ENCODE data around the gene PDGFC. TPM values are rescaled to one million over a fixed set of nuclear protein-coding genes. Genes with fewer than 3 reads are reported as not detected.

PDGFC gene
- total RNA-seq, 1 experiment from 2014 or later, result 33.1 TPM

DNA sequence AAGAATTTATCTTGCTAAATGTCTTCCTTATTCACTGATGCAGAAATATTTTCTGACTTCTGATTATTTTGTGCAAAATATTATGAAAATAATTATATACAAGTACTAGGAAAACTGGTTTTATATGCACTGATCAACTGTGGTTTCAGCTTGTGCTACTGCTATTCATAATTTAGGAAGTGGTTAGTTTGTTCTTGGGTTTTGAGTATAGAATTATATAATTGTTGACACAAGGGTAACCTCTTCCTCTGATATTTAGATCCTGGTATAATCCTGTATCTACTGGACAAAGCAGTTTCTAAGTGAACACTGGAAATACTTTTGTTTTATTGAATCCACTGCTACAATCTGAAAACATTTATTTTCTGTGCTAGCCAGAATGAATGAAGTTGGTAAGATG lies 182.8 kb downstream of the PDGFC start:
- Histone ChIP-seq H3K4me3 (no peak overlapping the region), H3K27ac (no peak overlapping the region), H4K20me1 (ENCODE audit: insufficient read depth) (no peaks in the 10 kb centered on the region), H2AFZ (no peak overlapping the region), H3K79me2 (ENCODE audit: low read depth) (no peaks in the 10 kb centered on the region), H3K9me2 (ENCODE audit: insufficient read depth) (no peaks in the 10 kb centered on the region), H3K36me3 (ENCODE audit: low read depth) (no peaks in the 10 kb centered on the region), H3F3A (ENCODE audit: insufficient read depth, low read depth) (no peaks in the 10 kb centered on the region), H3K4me2 (no peak overlapping the region), H3K9me3 (ENCODE audit: insufficient read depth, low read depth) (no peaks in the 10 kb centered on the region), H3K4me1 (replicated peaks; ENCODE audit: insufficient read depth) (no peaks in the 10 kb centered on the region; the same call in 1 of the 2 replicates), H3K27me3 (ENCODE audit: insufficient read depth, low read depth) (no peaks in the 10 kb centered on the region)
- no TSS peak for BruUV-seq (replicated peaks)
- ChIA-PET CTCF (no interaction called here), POLR2A (ENCODE audit: unreplicated experiment) (no interaction called here)
- TF ChIP-seq, protein P1, sequence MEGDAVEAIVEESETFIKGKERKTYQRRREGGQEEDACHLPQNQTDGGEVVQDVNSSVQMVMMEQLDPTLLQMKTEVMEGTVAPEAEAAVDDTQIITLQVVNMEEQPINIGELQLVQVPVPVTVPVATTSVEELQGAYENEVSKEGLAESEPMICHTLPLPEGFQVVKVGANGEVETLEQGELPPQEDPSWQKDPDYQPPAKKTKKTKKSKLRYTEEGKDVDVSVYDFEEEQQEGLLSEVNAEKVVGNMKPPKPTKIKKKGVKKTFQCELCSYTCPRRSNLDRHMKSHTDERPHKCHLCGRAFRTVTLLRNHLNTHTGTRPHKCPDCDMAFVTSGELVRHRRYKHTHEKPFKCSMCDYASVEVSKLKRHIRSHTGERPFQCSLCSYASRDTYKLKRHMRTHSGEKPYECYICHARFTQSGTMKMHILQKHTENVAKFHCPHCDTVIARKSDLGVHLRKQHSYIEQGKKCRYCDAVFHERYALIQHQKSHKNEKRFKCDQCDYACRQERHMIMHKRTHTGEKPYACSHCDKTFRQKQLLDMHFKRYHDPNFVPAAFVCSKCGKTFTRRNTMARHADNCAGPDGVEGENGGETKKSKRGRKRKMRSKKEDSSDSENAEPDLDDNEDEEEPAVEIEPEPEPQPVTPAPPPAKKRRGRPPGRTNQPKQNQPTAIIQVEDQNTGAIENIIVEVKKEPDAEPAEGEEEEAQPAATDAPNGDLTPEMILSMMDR (conservative IDR thresholded peaks at IDR 0.05), result no peak
- TF ChIP-seq EZH2 (IDR thresholded peaks at IDR 0.05; ENCODE audit: low read depth), result no peak
- no peak for DNase-seq
- intact Hi-C loops (cut with micrococcal nuclease; ENCODE audit: unreplicated experiment), result no loop called here

DNA sequence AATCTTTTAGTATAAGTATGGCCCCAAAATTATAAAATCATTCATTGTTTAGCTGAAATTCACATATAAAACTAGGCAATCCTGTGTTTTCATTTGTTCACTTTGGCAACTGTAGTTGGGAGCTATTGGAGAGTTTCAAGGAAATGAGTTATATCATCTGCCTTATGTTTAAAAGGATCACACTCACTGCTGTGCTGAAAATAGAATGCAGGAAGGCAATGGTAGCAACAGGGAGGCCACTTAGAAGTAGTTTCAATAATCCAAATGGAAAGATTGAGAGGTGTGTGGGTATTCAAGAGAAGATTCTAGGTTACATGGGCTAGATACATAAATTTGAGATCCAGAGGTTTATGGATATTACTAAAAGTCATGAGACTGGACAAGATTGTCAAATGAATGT lies 184.9 kb downstream of the PDGFC start:
- no peaks in the 10 kb centered on the region for H3K4me1 ChIP-seq (replicated peaks; ENCODE audit: insufficient read depth)
- no peak overlapping the region for H3K4me2 ChIP-seq
- no TSS peak for BruUV-seq (replicated peaks)
- no peaks in the 10 kb centered on the region for H3K27me3 ChIP-seq (ENCODE audit: insufficient read depth, low read depth)
- no peaks in the 10 kb centered on the region for H3K9me3 ChIP-seq (ENCODE audit: insufficient read depth, low read depth)
- no peak overlapping the region for H3K27ac ChIP-seq
- no peaks in the 10 kb centered on the region for H4K20me1 ChIP-seq (ENCODE audit: insufficient read depth)
- H3K4me3 ChIP-seq, result no peak overlapping the region
- no peaks in the 10 kb centered on the region for H3K79me2 ChIP-seq (ENCODE audit: low read depth)
- H2AFZ ChIP-seq, result no peak overlapping the region
- no peaks in the 10 kb centered on the region for H3F3A ChIP-seq (ENCODE audit: insufficient read depth, low read depth)
- ChIA-PET POLR2A (ENCODE audit: unreplicated experiment) (no interaction called here), CTCF (no interaction called here)
- no peak for DNase-seq
- TF ChIP-seq EZH2 (IDR thresholded peaks at IDR 0.05; ENCODE audit: low read depth), result no peak
- TF ChIP-seq, protein P1 (conservative IDR thresholded peaks at IDR 0.05), result no peak
- H3K36me3 ChIP-seq (ENCODE audit: low read depth), result no peaks in the 10 kb centered on the region
- no peaks in the 10 kb centered on the region for H3K9me2 ChIP-seq (ENCODE audit: insufficient read depth)
- intact Hi-C loops (cut with micrococcal nuclease; ENCODE audit: unreplicated experiment), result no loop called here

DNA sequence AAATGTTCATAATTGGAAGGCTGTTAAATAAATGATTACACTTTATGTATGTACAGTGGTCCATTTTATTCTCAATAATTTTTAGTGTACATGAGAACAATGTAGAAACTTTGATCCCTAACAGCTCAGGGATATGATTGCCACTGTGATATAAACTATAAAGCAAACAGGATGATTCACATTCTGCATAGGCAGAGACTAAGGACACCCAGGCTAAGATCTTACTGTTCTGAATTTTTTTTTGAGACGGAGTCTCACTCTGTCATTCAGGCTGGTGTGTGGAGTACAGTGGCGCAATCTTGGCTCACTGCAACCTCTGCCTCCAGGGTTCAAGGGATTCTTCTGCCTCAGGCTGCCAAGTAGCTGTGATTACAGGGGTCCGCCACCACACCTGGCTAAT lies 186.6 kb downstream of the PDGFC start:
- H3K27ac ChIP-seq, result no peak overlapping the region
- DNase-seq, result no peak
- no peaks in the 10 kb centered on the region for H3K9me3 ChIP-seq (ENCODE audit: insufficient read depth, low read depth)
- H3K79me2 ChIP-seq (ENCODE audit: low read depth), result no peaks in the 10 kb centered on the region
- H3K9me2 ChIP-seq (ENCODE audit: insufficient read depth), result no peaks in the 10 kb centered on the region
- TF ChIP-seq EZH2 (IDR thresholded peaks at IDR 0.05; ENCODE audit: low read depth), result no peak
- TF ChIP-seq, protein P1 (conservative IDR thresholded peaks at IDR 0.05), result no peak
- no peaks in the 10 kb centered on the region for H4K20me1 ChIP-seq (ENCODE audit: insufficient read depth)
- intact Hi-C loops (cut with micrococcal nuclease; ENCODE audit: unreplicated experiment), result no loop called here
- no peak overlapping the region for H3K4me3 ChIP-seq
- H3K36me3 ChIP-seq (ENCODE audit: low read depth), result no peaks in the 10 kb centered on the region
- BruUV-seq (replicated peaks), result no TSS peak
- no peak overlapping the region for H2AFZ ChIP-seq
- no peaks in the 10 kb centered on the region for H3K4me1 ChIP-seq (replicated peaks; ENCODE audit: insufficient read depth)
- no peaks in the 10 kb centered on the region for H3K27me3 ChIP-seq (ENCODE audit: insufficient read depth, low read depth)
- CTCF ChIA-PET, result no interaction called here
- POLR2A ChIA-PET (ENCODE audit: unreplicated experiment), result interaction anchor here (0.5 kb wide), 1 partner anchor 91 kb away, joined by 3 read pairs; no protein-coding TSS in a partner anchor
- no peaks in the 10 kb centered on the region for H3F3A ChIP-seq (ENCODE audit: insufficient read depth, low read depth)
- H3K4me2 ChIP-seq, result no peak overlapping the region

Measured in PC-9 (cell line).